Stimulated activated CD4-positive, alpha-beta T cell treated with anti-CD3 and anti-CD28 coated beads, Interleukin-12 subunit alpha, Interleukin-12 subunit beta, amount 100 ng/mL, for 4 hours (primary cell): ENCODE measurements around the gene CADPS2.

Experiments
- DNase-seq: peaks from one replicate; pipeline ENCODE4 v3.0.0-alpha.2; 2020

CADPS2 gene

GRCh38 chr7:122886357-122887081 lies at the start of gene CADPS2:
Gene CADPS2 (minus strand): TSS chr7:122886460. CDS start chr7:122886337, 123 bp downstream.
- no peak for DNase-seq

GRCh38 chr7:122935620-122936019 lies 49.4 kb upstream of the CADPS2 start:
- DNase-seq: no peak

GRCh38 chr7:122919643-122920181 lies 33.5 kb upstream of the CADPS2 start:
- DNase-seq: no peak

GRCh38 chr7:122914812-122915211 lies 28.6 kb upstream of the CADPS2 start:
- no peak for DNase-seq

DNA sequence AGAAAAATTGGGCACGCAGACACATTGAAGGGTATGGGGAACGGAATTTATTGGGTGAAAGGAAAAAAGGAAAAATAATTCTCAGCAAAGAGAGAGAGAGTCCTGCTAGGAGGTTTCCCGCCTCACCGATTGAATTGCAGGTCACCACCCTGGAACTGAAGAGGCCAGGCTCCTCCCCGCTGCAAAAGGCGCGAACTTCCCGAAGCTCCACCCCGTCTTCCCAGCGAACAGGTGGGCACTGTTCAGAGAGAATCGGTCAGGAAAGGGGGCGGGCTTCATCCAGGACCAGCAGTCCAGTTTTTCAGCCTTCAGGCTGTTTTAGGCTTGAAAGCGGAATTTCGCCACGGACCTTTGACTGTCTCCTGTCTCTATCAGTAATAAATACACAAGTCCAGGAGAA lies 27.3 kb upstream of the CADPS2 start:
- no peak for DNase-seq

- DNase-seq: no peak
Observed at GRCh38 chr7:122902751-122903495, 16.7 kb upstream of the CADPS2 start.

DNA sequence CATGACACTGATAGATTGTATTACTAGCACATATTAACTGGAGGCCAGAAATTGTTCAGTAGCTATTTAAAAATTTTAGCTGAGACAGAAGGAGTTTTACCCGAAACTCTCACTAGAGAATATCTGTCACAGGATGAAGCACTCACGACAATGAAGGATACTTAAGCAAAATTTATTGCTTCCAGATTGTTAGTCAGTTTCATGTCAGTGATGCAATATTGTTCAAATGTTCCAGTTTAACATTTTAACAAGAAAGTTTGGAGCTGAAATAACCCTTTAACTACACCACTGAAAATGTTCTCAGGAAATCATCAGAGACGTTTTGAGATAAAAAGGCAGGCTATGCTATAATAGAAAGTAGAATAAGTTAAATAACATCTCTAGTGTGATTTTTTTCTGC lies 15.0 kb upstream of the CADPS2 start:
- DNase-seq: no peak

DNA sequence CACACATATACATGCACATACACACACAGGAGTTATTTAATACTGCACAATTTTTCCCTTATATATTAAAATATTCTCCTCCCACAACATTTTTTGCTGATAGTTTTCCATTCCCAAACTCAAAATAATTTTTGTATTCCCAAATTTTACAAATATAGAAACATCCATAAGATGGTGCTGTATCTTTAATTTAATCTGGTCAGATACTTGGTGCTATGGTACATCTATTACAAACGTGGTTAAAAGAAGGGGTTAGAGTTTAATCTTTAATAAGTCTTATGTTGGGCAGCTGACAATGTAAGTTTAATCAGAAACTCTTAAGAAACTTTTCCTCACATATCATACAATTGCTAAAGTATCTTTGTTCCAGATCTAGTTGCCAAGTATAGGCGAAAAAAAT lies 10.2 kb upstream of the CADPS2 start:
- DNase-seq: no peak

DNA sequence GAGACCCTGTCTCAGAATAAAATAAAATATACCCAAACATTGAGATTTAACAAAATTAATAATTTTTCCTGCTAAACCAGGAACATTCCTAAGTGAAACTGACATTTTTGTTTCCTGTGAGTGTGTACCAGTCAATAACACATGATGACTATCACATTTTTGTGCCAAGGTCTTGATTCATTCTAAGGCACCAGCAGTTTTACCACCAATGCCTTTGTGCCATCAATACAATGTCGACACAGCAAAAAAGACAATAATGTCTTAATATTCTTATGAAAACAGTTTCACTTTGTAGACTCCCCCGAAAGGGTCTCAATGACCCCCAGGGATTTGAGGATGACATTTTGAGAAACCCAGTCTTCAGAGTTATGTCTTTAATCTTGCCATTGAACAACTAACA lies 7.2 kb upstream of the CADPS2 start:
- DNase-seq: no peak

GRCh38 chr7:122889116-122889515 lies 2.9 kb upstream of the CADPS2 start:
- DNase-seq: no peak

- no peak for DNase-seq
Observed at GRCh38 chr7:122887848-122888247, 1.6 kb upstream of the CADPS2 start.

GRCh38 chr7:122887198-122887597 lies 938 bp upstream of the CADPS2 start:
- DNase-seq: no peak

- no peak for DNase-seq
Observed at GRCh38 chr7:122885583-122886356, 490 bp downstream of the CADPS2 start.

DNA sequence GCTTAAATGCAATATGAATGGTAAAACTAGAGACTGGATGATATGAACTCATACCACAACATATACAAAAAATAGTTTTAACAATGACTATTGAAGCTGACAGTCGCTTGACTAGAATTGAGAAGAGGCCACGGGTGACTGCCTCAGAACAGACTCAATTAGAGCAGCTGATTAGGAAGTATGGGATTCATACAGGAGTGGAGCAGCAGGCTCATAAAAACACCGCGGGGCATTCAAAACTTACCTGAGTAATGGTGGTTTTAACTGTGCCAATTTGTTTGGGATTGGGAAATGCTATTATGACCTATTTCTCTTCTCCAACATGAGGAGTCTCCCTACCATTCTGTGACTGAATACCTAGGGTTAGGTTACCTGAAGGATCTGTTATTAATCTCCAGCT lies 2.1 kb downstream of the CADPS2 start:
- DNase-seq: no peak

DNA sequence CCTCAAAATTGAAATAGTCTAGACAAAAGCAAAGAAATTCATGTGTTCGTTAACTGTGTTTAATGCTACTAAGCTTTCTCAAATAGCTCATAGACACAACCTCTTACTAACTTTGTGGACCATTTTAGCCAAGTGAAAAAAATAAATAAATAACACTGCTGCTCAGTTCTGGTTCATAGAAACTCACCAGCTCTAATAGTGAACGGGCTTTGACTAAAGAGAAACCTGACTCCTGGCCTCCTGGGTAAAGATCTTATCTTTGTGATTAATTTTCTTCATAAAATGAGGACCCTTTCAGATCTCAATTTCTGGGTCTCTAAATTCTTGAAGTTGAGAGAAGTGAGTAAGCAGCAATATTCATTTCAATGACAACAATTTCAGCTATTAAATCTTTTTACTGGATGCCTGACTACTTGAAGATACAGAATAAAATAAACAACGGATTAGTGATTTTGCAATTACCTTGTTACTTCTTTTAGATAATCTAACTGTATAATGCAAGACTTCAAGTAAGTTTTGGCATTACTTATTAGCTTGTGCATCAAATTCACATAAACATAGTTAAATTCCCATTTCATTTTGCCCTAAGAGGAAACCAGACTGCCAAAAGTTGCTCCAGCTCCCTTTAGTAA lies 3.1 kb downstream of the CADPS2 start:
- DNase-seq: no peak

GRCh38 chr7:122881324-122881723 lies 4.9 kb downstream of the CADPS2 start:
- no peak for DNase-seq

GRCh38 chr7:122869260-122869659 lies 17.0 kb downstream of the CADPS2 start:
- DNase-seq: no peak

- no peak for DNase-seq
Observed at GRCh38 chr7:122867471-122867980, 18.7 kb downstream of the CADPS2 start.

DNA sequence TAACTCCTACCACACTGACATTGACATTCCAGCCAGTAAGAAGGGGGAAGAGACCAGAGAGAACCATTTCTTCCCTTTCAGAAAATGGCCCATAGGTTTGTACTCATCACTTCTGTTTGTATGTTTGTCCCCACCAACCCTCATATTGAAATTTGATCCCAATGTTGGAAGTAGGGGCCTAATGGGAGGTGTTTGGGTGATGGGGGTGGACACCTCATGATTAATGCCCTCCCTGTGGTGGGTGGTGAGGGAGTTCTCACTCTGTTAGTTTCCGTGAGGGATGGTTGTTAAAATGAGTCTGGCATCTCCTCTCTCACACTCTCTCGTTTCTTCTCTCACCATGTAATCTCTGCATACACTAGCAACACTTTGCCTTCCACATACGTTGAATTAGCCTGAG lies 21.4 kb downstream of the CADPS2 start:
- DNase-seq: no peak

GRCh38 chr7:122864016-122864415 lies 22.2 kb downstream of the CADPS2 start:
- no peak for DNase-seq

- DNase-seq: no peak
Observed at GRCh38 chr7:122858320-122858719, 27.9 kb downstream of the CADPS2 start.

GRCh38 chr7:122850528-122850927 lies 35.7 kb downstream of the CADPS2 start:
- DNase-seq: no peak

DNA sequence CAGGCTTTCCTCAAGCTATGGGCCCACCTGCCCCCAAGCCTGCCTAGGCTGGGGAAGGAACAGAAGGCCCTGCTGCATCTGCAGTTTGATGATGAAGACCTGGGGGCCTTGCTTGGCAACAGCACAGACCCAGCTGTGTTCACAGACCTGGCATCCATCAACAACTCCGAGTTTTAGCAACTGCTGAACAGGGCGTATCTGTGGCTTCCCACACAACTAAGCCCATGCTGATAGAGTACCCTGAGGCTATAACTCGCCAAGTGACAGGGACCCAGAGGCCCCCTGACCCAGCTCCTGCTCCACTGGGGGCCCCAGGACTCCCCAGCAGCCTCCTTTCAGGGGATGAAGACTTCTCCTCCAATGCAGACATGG lies 36.3 kb downstream of the CADPS2 start:
- DNase-seq: no peak
